GM12878 (cell line): ENCODE data around the gene ABCG1. TPM values are rescaled to one million over a fixed set of nuclear protein-coding genes. Genes with fewer than 3 reads are reported as not detected.
A peak's percentile ranks its signal among the peaks of the same experiment; 100 is the strongest.

Experiments
- ATAC-seq: fragments of 200-7000 bp; cut with Tn5 transposase; 3 replicates; pipeline ENCODE4 v1.9.1; 2020; ENCODE audit warnings: mild to moderate bottlenecking, moderate library complexity
- BruUV-seq: library from RNA; stranded (reverse); fragments of 400-500 nt; replicated peaks from 2 replicates; lab custom pipeline; 2021; lab: Mats Ljungman, UMichigan
- CTCF ChIA-PET: fragments of 300-600 bp; sonication (Branson Sonifier 250); formaldehyde crosslinking; extraction: SDS; loops from one replicate; lab custom pipeline; 2021; ENCODE audit warnings: inconsistent platforms; lab: Yijun Ruan, JAX
- POLR2A ChIA-PET: fragments of 350-600 bp; formaldehyde crosslinking; extraction: SDS; loops from one replicate; lab custom pipeline; 2021; ENCODE audit warnings: inconsistent platforms; lab: Charles Lee
- RAD21 ChIA-PET: fragments of 300-600 bp; sonication (Branson Sonifier 250); formaldehyde crosslinking; loops from one replicate; lab custom pipeline; 2023; ENCODE audit warnings: antibody characterized with exemption; ENCODE audit not compliant: unreplicated experiment; lab: Charles Lee
- SMC1A ChIA-PET: fragments of 300-600 bp; sonication (Branson Sonifier 250); formaldehyde crosslinking; loops from one replicate; lab custom pipeline; 2023; ENCODE audit not compliant: unreplicated experiment, uncharacterized antibody; lab: Charles Lee
- DNase-seq: peaks from one replicate; pipeline ENCODE4 v3.0.0-alpha.2; 2011; ENCODE audit warnings: low read depth, low spot score
- FAIRE-seq: peaks from 3 replicates; lab custom pipeline; 2011; peaks lifted over from hg19 to GRCh38; lab: Jason Lieb, UNC
- H2AFZ ChIP-seq: 2 replicates; pipeline ENCODE4 v1.6.0; 2011; ENCODE audit warnings: low read depth, low read length, control low read depth; ENCODE audit not compliant: control insufficient read depth
- H3K27ac ChIP-seq: 2 replicates; pipeline ENCODE4 v1.5.1; 2011; ENCODE audit warnings: control low read depth; ENCODE audit not compliant: control insufficient read depth, insufficient read depth
- H3K27me3 ChIP-seq, 2 experiments: replicated peaks in 1 of 2; 2 replicates each; pipeline versions ENCODE4 v1.6.0 to v1.6.1; 2011; ENCODE audit warnings: low read length in 1 of 2; ENCODE audit not compliant: control insufficient read depth in 2 of 2, insufficient read depth in 2 of 2
- H3K36me3 ChIP-seq, 2 experiments: 2 replicates each; pipeline ENCODE4 v1.5.1; 2011; ENCODE audit warnings: low read length in 1 of 2; ENCODE audit not compliant: control insufficient read depth in 2 of 2, insufficient read depth in 2 of 2
- H3K4me1 ChIP-seq: 2 replicates; pipeline ENCODE4 v1.6.1; 2011; ENCODE audit warnings: mild to moderate bottlenecking, low read length, moderate library complexity, mixed read lengths; ENCODE audit not compliant: control insufficient read depth, insufficient read depth
- H3K4me2 ChIP-seq: 2 replicates; pipeline ENCODE4 v1.6.0; 2011; ENCODE audit warnings: control low read depth; ENCODE audit not compliant: control insufficient read depth, insufficient read depth
- H3K4me3 ChIP-seq: fragments of 200-600 bp; sonication (generic); 2 replicates; pipeline ENCODE4 v1.5.1; 2016
- H3K79me2 ChIP-seq: 2 replicates; pipeline ENCODE4 v1.6.0; 2011; ENCODE audit warnings: low read length; ENCODE audit not compliant: control insufficient read depth, insufficient read depth
- H3K9ac ChIP-seq: 2 replicates; pipeline ENCODE4 v1.8.0; 2011; ENCODE audit warnings: low read length, control low read depth, mixed read lengths; ENCODE audit not compliant: control insufficient read depth, insufficient read depth
- H3K9me3 ChIP-seq: replicated peaks from 3 replicates; pipeline ENCODE4 v1.5.1; 2011; ENCODE audit warnings: mild to moderate bottlenecking, low read length; ENCODE audit not compliant: control insufficient read depth, insufficient read depth
- H4K20me1 ChIP-seq: 2 replicates; pipeline ENCODE4 v1.6.0; 2011; ENCODE audit not compliant: control insufficient read depth, insufficient read depth
- BACH1 ChIP-seq: fragments of 450-650 bp; IDR thresholded peaks from 2 replicates; pipeline ENCODE4 v1.6.1; 2017; ENCODE audit warnings: mild to moderate bottlenecking, borderline replicate concordance
- BCL11A ChIP-seq: IDR thresholded peaks from 2 replicates; pipeline ENCODE4 v1.6.1; 2011; ENCODE audit warnings: low read depth, low read length
- CREM ChIP-seq: IDR thresholded peaks from 2 replicates; pipeline ENCODE4 v1.6.1; 2014; ENCODE audit warnings: antibody characterized with exemption, low read depth
- DPF2 ChIP-seq: fragments of 450-650 bp; IDR thresholded peaks from 2 replicates; pipeline ENCODE4 v1.6.1; 2017; ENCODE audit warnings: mild to moderate bottlenecking
- EED ChIP-seq: sonication (generic); IDR thresholded peaks from 2 replicates; pipeline ENCODE4 v1.6.1; 2016; ENCODE audit warnings: antibody characterized with exemption, low read depth
- EP300 ChIP-seq, 2 experiments: fragments of 150-350 bp in 1 of 2; IDR thresholded peaks; 2 replicates each; pipeline ENCODE4 v1.6.1; 2011 to 2012; ENCODE audit warnings: low read depth in 2 of 2, low read length in 2 of 2, borderline replicate concordance in 1 of 2, improper control_type of control experiment in 1 of 2, inconsistent platforms in 1 of 2; ENCODE audit not compliant: control insufficient read depth in 1 of 2
- GABPA ChIP-seq: IDR thresholded peaks from 2 replicates; pipeline ENCODE4 v1.6.1; 2014; ENCODE audit warnings: antibody characterized with exemption, low read depth, mild to moderate bottlenecking, inconsistent platforms
- IKZF1 ChIP-seq: fragments of 450-650 bp; conservative IDR thresholded peaks from 2 replicates; pipeline ENCODE4 v1.6.1; 2017; ENCODE audit warnings: antibody characterized with exemption, mild to moderate bottlenecking
- IKZF2 ChIP-seq, 2 experiments: fragments of 450-650 bp; IDR thresholded peaks; 2 replicates each; pipeline ENCODE4 v1.6.1; 2017; ENCODE audit warnings: mild to moderate bottlenecking in 2 of 2, moderate library complexity in 2 of 2
- IRF4 ChIP-seq: IDR thresholded peaks from 2 replicates; pipeline ENCODE4 v1.6.1; 2011; ENCODE audit warnings: low read depth, low read length
- KDM1A ChIP-seq: fragments of 200-600 bp; sonication (generic); IDR thresholded peaks from 2 replicates; pipeline ENCODE4 v1.6.1; 2016; ENCODE audit warnings: borderline replicate concordance
- MEF2B ChIP-seq: fragments of 450-650 bp; IDR thresholded peaks from 2 replicates; pipeline ENCODE4 v1.6.1; 2018; ENCODE audit warnings: mild to moderate bottlenecking, moderate library complexity; ENCODE audit not compliant: partially characterized antibody, poor library complexity, severe bottlenecking
- MTA2 ChIP-seq: fragments of 450-650 bp; IDR thresholded peaks from 2 replicates; pipeline ENCODE4 v1.6.1; 2016; ENCODE audit warnings: low read depth, mild to moderate bottlenecking, moderate library complexity
- MXI1 ChIP-seq: fragments of 150-350 bp; IDR thresholded peaks from 2 replicates; pipeline ENCODE4 v1.6.1; 2011; ENCODE audit warnings: low read depth, mild to moderate bottlenecking, inconsistent platforms, low read length, improper control_type of control experiment
- RAD21 ChIP-seq: IDR thresholded peaks from 2 replicates; pipeline ENCODE4 v1.6.1; 2011; ENCODE audit warnings: mild to moderate bottlenecking, low read depth, low read length, moderate library complexity; ENCODE audit not compliant: insufficient read depth
- RCOR1 ChIP-seq: conservative IDR thresholded peaks from 2 replicates; pipeline ENCODE4 v1.6.1; 2012; ENCODE audit warnings: low read depth, low read length, improper control_type of control experiment
- RFX5 ChIP-seq: IDR thresholded peaks from 2 replicates; pipeline ENCODE4 v1.6.1; 2011; ENCODE audit warnings: low read depth, low read length, improper control_type of control experiment
- SIN3A ChIP-seq: IDR thresholded peaks from 2 replicates; pipeline ENCODE4 v1.6.1; 2012; ENCODE audit warnings: low read depth, low read length, improper control_type of control experiment
- SMC3 ChIP-seq: IDR thresholded peaks from 2 replicates; pipeline ENCODE4 v1.6.1; 2011; ENCODE audit warnings: low read length, improper control_type of control experiment, borderline replicate concordance
- SPI1 ChIP-seq: IDR thresholded peaks from 2 replicates; pipeline ENCODE4 v1.6.1; 2011; ENCODE audit warnings: low read depth, mild to moderate bottlenecking, low read length, moderate library complexity, borderline replicate concordance; ENCODE audit not compliant: insufficient read depth
- YY1 ChIP-seq: IDR thresholded peaks from 2 replicates; pipeline ENCODE4 v1.6.1; 2011; ENCODE audit warnings: low read depth, mild to moderate bottlenecking, low read length
- ZNF207 ChIP-seq: fragments of 450-650 bp; IDR thresholded peaks from 2 replicates; pipeline ENCODE4 v1.6.1; 2014; ENCODE audit warnings: antibody characterized with exemption, mild to moderate bottlenecking, borderline replicate concordance
- ZNF217 ChIP-seq: fragments of 450-650 bp; IDR thresholded peaks from 2 replicates; pipeline ENCODE4 v1.6.1; 2017; ENCODE audit warnings: antibody characterized with exemption, mild to moderate bottlenecking
- WGBS: methylation state at CpG from one replicate; pipeline ENCODE4 v1.1.6; 2016; ENCODE audit warnings: low lambda C conversion rate; ENCODE audit not compliant: insufficient replicate concordance, insufficient coverage; ENCODE audit errors: missing lambda C conversion rate; 5-methylcytosine and 5-hydroxymethylcytosine counted together
- in situ Hi-C: fragments of 300-500 bp; cut with MboI; formaldehyde crosslinking; loops from 9 replicates; pipeline ENCODE4 v1.14.3; 2018; ENCODE audit warnings: mixed read lengths
- intact Hi-C: fragments of 100-400 bp; cut with micrococcal nuclease; formaldehyde crosslinking; loops from one replicate; pipeline ENCODE4 v1.14.2; 2022; ENCODE audit not compliant: unreplicated experiment
- polyA plus RNA-seq, 11 experiments: library from polyadenylated mRNA; depleted of rRNA in 4 of 11; unstranded in 6 of 11; stranded (reverse) in 5 of 11; fragments of >200 nt; fragmentation: Nextera tagmentation in 4 of 11; fragmentation: Illumina TruSeq in 1 of 11; extraction: Ambion mirVana in 4 of 11; extraction: Trizol in 1 of 11; gene quantifications; 1 replicate in 1 of 11; 2 replicates in 10 of 11; pipeline versions ENCODE4 v1.2.1 to v1.2.3, GENCODE V29; 2011 to 2016; ENCODE audit warnings: inconsistent platforms in 2 of 11, missing spikeins in 2 of 11, low read depth in 1 of 11
- total RNA-seq, 4 experiments: library from RNA; depleted of rRNA in 3 of 4; stranded (reverse); fragments of >200 nt in 3 of 4; fragmentation: Illumina TruSeq in 1 of 4; extraction: Trizol in 1 of 4; gene quantifications; 2 replicates each; pipeline versions ENCODE4 v1.2.1 to v1.2.3, GENCODE V29; 2013 to 2021
- TF ChIP-seq, protein P1 (sequence below): IDR thresholded peaks from 2 replicates; pipeline ENCODE4 v1.6.1; 2012; ENCODE audit warnings: low read depth, low read length, improper control_type of control experiment

ABCG1 gene
- total and polyA plus RNA-seq, 10 of the 15 experiments (the other 5 are each of a cell fraction or from before 2014, with no cell fraction given), result 0.59 to 19.3 (median 5.7) TPM

DNA sequence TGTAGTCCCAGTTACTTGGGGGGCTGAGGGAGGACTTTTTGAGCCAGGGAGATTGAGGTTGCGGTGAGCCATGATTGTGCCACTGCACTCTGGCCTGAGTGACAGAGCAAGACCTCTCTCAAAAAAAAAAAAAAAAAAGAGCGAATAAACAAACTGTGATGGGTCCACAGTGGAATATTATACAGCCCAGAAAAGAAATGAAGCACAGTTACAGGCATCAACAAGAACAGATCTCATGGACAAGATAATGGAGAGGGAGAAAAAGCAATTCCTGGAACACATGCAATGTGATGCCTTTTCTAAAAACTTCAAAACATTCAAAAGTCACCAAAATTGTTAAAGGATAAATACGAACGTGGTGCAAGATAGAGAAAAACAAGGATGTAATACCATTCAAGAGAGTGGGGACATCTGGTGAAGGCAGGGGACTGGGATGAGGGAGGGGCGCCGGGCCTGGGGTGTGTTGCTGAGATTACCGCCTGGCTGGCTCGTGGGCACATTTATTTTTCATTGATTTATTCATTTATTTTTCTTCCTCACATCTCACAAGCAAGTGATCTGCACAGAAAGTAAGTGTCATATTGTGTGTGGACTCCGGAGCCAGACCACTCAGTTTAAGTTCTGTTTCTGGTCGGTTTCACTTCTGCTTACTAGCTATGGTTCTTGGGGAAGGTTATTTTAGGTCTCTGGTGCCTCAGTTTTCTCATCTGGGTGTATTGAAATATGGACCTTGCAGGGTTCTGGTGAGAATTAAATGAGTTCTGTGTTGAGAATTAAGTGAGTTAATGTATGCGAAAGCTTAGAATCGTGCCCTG is 30.1 kb downstream of the ABCG1 start:
- intact Hi-C loops, result no loop called here
- TF ChIP-seq DPF2 (peak; percentile 81; the same call in 1 of the 2 replicates), GABPA (no peak), ZNF217 (peak; percentile 40; the same call in 1 of the 2 replicates), MTA2 (peak; percentile 64), YY1 (0 out of 2 replicates have a peak, but pooled peaks have one; percentile 24), IKZF1 (peak; percentile 45; the same call in 1 of the 2 replicates), ZNF207 (no peak), RCOR1 (0 out of 2 replicates have a peak, but pooled peaks have one; percentile 88), RFX5 (no peak), KDM1A (no peak), RAD21 (0 out of 2 replicates have a peak, but pooled peaks have one; percentile 7), IKZF2 (IDR thresholded peaks at IDR 0.05) (peak; percentile 51 to 62; a peak in 3 of 4 replicates), BACH1 (peak; percentile 56; the same call in 1 of the 2 replicates), CREM (peak; percentile 50; the same call in 1 of the 2 replicates), BCL11A (peak; percentile 56; the same call in 1 of the 2 replicates), MXI1 (0 out of 2 replicates have a peak, but pooled peaks have one; percentile 24), SIN3A (no peak), EP300 (IDR thresholded peaks at IDR 0.05; ENCODE audit: borderline replicate concordance in 1 of 2, control insufficient read depth in 1 of 2, low read depth in 2 of 2, low read length in 2 of 2) (peak; percentile 44 to 86; a peak in 3 of 4 replicates), EED (0 out of 2 replicates have a peak, but pooled peaks have one; percentile 20), MEF2B (peak; percentile 87), SPI1 (peak; percentile 99), SMC3 (no peak; the same call in 1 of the 2 replicates), IRF4 (peak; percentile 88)
- TF ChIP-seq, protein P1, sequence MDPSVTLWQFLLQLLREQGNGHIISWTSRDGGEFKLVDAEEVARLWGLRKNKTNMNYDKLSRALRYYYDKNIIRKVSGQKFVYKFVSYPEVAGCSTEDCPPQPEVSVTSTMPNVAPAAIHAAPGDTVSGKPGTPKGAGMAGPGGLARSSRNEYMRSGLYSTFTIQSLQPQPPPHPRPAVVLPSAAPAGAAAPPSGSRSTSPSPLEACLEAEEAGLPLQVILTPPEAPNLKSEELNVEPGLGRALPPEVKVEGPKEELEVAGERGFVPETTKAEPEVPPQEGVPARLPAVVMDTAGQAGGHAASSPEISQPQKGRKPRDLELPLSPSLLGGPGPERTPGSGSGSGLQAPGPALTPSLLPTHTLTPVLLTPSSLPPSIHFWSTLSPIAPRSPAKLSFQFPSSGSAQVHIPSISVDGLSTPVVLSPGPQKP, result no peak

More for the DNA sequence above, 30.1 kb downstream of the ABCG1 start:
- ChIA-PET RAD21 (interaction anchor here (1.0 to 7.1 kb wide), 10 partner anchors 10 to 104 kb away, joined by 3 to 60 read pairs (median 9); no protein-coding TSS in a partner anchor), POLR2A (interaction anchor here (0.9 to 2.0 kb wide), 4 partner anchors 10 to 76 kb away, joined by 3 to 16 read pairs (median 8); no protein-coding TSS in a partner anchor), SMC1A (interaction anchor here (1.0 to 2.1 kb wide), 14 partner anchors 8 to 288 kb away, joined by 3 to 27 read pairs (median 6); partner anchors contain the start of gene ABCG1), CTCF (interaction anchor here (0.5 to 3.3 kb wide), 13 partner anchors 10 to 288 kb away, joined by 3 to 34 read pairs (median 5); no protein-coding TSS in a partner anchor)
- no peaks in the 10 kb centered on the region for H3K79me2 ChIP-seq
- ATAC-seq (peak; percentile 99), FAIRE-seq (peak; percentile 96), DNase-seq (peak; percentile 76)
- H3K4me3 ChIP-seq, result peak overlapping the region; percentile 1; the same call in 1 of the 2 replicates
- no peaks in the 10 kb centered on the region for H3K27me3 ChIP-seq
- H3K4me2 ChIP-seq, result peak overlapping the region; percentile 73
- H3K9me3 ChIP-seq, result no peaks in the 10 kb centered on the region
- H3K9ac ChIP-seq, result no peak overlapping the region
- 13% methylated on average over 12 of the region's 12 CpGs for WGBS
- in situ Hi-C loops, result loop anchor here (5.0 kb wide), 1 partner anchor 38 kb away; no protein-coding TSS in a partner anchor
- no TSS peak for BruUV-seq
- H4K20me1 ChIP-seq, result no peaks in the 10 kb centered on the region
- H3K36me3 ChIP-seq, result no peaks in the 10 kb centered on the region
- peak overlapping the region; percentile 9; the same call in 1 of the 2 replicates for H3K27ac ChIP-seq
- peaks cover 15% of the 10 kb centered on the region for H3K4me1 ChIP-seq
- no peak overlapping the region for H2AFZ ChIP-seq
